Measurements from ENCODE around the gene TPSAB1.
"Not testable (repeated sequence)": the region's sequence is repeated elsewhere in the genome, so short reads cannot be mapped to it uniquely, and the experiment has no call there.

DNA sequence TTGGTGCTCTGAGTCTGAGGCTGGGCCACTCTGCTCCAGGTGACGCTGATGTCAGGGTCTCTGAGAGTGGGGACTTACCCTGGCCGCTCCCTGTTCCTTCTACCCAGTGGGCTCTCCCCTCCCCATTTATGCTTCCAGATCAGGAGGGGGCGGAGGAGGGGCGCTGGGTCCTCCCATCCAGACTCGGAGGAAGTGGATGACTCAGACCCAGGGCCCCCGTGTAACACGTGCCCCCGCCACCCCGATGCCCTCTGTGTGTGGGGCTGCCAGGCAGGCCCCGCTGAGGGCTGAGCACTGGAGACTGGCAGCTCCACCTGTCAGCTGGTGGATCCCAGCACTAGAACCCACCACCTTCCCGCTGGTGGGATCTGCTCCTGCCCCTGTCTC, 10.4 kb upstream of the TPSAB1 start, which contains the start of gene TPSB2:
- TF ChIP-seq EZH2 (IDR thresholded peaks at IDR 0.05; ENCODE audit: low read length, missing control alignments) = not testable (repeated sequence)
- TF ChIP-seq, protein P1, sequence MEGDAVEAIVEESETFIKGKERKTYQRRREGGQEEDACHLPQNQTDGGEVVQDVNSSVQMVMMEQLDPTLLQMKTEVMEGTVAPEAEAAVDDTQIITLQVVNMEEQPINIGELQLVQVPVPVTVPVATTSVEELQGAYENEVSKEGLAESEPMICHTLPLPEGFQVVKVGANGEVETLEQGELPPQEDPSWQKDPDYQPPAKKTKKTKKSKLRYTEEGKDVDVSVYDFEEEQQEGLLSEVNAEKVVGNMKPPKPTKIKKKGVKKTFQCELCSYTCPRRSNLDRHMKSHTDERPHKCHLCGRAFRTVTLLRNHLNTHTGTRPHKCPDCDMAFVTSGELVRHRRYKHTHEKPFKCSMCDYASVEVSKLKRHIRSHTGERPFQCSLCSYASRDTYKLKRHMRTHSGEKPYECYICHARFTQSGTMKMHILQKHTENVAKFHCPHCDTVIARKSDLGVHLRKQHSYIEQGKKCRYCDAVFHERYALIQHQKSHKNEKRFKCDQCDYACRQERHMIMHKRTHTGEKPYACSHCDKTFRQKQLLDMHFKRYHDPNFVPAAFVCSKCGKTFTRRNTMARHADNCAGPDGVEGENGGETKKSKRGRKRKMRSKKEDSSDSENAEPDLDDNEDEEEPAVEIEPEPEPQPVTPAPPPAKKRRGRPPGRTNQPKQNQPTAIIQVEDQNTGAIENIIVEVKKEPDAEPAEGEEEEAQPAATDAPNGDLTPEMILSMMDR (conservative IDR thresholded peaks at IDR 0.05 in 1 of 2, IDR thresholded peaks at IDR 0.05 in 1 of 2; ENCODE audit: low read depth in 1 of 2, low read length in 2 of 2) = not testable (repeated sequence)

Data from fibroblast of lung (primary cell).